NT2/D1 (cell line): ENCODE data around the gene CCDC150.

ENCODE experiments used
- YY1 ChIP-seq: IDR thresholded peaks from 2 replicates; pipeline ENCODE4 v1.6.1; 2011; ENCODE audit not compliant: insufficient read length, insufficient read depth
- ZNF274 ChIP-seq: IDR thresholded peaks from 2 replicates; pipeline ENCODE4 v1.6.1; 2011; ENCODE audit warnings: mild to moderate bottlenecking, low read depth, low read length

DNA sequence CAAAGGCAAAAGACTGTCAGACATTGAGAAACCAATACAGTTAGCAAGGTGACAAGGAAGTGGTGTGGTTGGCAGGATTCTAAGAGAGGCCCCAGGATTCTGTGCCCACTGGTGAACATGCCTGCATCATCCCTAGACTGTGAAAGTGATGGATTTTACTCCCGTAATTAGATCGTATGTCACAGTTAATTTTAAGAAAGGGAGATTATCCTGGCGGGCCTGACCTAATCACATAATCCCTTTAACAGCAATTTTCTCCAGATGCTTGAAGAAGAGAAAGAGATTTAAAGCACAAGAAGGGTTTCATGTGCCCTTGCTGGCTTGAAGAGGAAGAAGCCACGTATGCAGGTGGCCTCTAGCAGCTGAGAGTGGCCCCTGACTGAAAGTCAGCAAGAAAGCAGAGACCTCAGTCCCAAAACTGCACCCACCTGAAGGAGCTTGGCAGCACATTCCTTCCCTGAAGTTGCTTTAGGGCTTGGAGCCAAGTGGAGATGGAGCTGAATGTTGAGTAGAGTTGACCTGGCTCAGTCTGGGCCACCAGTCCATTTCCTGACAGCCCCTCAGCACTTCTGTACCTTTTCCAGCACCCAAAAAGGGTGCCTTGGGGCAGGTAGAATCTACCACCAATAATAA lies 110.9 kb downstream of the CCDC150 start:
- TF ChIP-seq YY1 (no peak), ZNF274 (no peak)
